ENCODE measurements around the gene OR51I1.

DNA sequence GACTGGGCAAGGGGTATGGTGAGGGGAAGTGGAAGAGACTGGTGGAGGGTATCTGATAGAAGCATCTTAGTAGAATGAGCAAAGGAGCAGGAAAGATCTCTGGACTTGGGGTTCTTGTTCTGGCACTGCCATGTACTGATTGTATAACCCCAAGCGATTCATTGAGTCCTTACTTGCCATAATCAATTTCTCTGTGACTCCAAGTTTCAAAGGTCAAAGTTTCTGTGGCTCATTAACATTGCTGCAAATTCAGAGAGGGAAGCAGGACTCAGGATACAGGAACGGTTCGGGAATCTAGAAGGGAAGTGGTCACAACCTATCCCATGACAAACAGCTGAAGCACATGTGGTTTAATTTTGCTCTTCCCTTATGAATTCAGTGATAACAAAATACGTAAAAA, 8.1 kb upstream of the OR51I1 start:
- TF ChIP-seq, protein P1, sequence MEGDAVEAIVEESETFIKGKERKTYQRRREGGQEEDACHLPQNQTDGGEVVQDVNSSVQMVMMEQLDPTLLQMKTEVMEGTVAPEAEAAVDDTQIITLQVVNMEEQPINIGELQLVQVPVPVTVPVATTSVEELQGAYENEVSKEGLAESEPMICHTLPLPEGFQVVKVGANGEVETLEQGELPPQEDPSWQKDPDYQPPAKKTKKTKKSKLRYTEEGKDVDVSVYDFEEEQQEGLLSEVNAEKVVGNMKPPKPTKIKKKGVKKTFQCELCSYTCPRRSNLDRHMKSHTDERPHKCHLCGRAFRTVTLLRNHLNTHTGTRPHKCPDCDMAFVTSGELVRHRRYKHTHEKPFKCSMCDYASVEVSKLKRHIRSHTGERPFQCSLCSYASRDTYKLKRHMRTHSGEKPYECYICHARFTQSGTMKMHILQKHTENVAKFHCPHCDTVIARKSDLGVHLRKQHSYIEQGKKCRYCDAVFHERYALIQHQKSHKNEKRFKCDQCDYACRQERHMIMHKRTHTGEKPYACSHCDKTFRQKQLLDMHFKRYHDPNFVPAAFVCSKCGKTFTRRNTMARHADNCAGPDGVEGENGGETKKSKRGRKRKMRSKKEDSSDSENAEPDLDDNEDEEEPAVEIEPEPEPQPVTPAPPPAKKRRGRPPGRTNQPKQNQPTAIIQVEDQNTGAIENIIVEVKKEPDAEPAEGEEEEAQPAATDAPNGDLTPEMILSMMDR (IDR thresholded peaks at IDR 0.05; ENCODE audit: poor library complexity) = no peak
- no peak for TF ChIP-seq EZH2 (IDR thresholded peaks at IDR 0.05; ENCODE audit: borderline replicate concordance)
